ENCODE results near the gene GEMIN5. TPM values are rescaled to one million over a fixed set of nuclear protein-coding genes. Genes with fewer than 3 reads are reported as not detected.

GEMIN5 gene
- total RNA-seq, 1 experiment from 2014 or later = 35.8 TPM

DNA sequence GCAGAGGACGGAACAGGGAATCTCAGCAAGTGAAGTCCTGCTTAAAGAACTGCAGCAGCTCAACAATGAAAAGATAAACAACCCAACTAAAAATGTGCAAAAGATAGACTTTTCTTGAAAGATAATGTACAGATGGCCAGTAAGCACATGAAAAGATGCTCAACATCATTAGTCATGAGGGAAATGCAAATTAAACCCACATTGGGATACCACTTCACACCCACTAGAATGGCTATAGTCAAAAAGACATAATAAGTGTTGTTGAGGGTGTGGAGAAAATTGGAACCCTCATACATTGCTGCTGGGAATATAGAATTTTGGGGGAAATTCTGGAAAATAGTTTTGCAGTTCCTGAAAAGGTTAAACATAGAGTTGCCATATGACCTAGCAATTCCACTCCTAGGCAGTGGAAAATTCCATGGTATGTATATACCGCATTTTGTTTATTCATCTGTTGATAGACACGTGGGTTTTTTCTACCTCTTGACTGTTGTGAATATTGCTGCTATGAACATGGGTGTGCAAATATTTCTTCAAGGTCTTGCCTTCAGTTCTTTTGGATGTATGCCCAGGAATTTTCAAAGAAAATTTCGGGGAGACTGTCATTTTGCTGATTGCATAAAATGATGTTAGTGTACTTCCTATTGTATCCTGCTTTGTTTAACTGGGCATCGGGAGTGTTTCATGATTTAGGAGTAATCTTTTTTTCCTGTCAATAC is 72.4 kb downstream of the GEMIN5 start:
- no peak overlapping the region for H3K18ac ChIP-seq (ENCODE audit: insufficient read length, low read depth, low read length)
- no CpG with 5 or more reads among the region's 5 CpGs for WGBS (ENCODE audit: extremely low coverage, insufficient read length, low lambda C conversion rate)
- H3K4me1 Mint-ChIP-seq = peaks cover 5% of the 10 kb centered on the region in 2 experiments
- no peak overlapping the region for H3K56ac ChIP-seq (ENCODE audit: insufficient read length, low read depth, low read length)
- H3K9ac ChIP-seq (ENCODE audit: extremely low read depth, insufficient read length, low read length) = no peak overlapping the region
- no peak overlapping the region for H3K4me2 ChIP-seq (ENCODE audit: insufficient read depth, insufficient read length, low read length)
- H3K23me2 ChIP-seq (ENCODE audit: insufficient read length, low read depth, low read length, poor library complexity, severe bottlenecking) = no peaks in the 10 kb centered on the region
- no peak overlapping the region for H2BK5ac ChIP-seq (ENCODE audit: insufficient read length, low read length)
- TF ChIP-seq CTCF (conservative IDR thresholded peaks at IDR 0.05) = no peak
- H3K79me1 ChIP-seq (ENCODE audit: insufficient read depth, low read depth, low read length, poor library complexity, severe bottlenecking) = peaks cover 5% of the 10 kb centered on the region
- H4K5ac ChIP-seq (ENCODE audit: insufficient read length, low read depth, low read length) = no peak overlapping the region
- no peak overlapping the region for H3K23ac ChIP-seq (ENCODE audit: insufficient read length, low read depth, low read length)
- H2BK12ac ChIP-seq (ENCODE audit: insufficient read length, low read depth, low read length) = no peak overlapping the region
- no peaks in the 10 kb centered on the region for H3K9me3 Mint-ChIP-seq
- H3K9me3 ChIP-seq (ENCODE audit: control insufficient read depth, low read depth, low read length) = no peaks in the 10 kb centered on the region
- no peaks in the 10 kb centered on the region for H3K27me3 ChIP-seq (ENCODE audit: insufficient read depth, low read length)
- no peaks in the 10 kb centered on the region for H4K20me1 ChIP-seq (ENCODE audit: control insufficient read depth, insufficient read depth, insufficient read length)
- no peak overlapping the region for H2AFZ ChIP-seq (ENCODE audit: low read length)
- DNase-seq = no peak
- no peak overlapping the region for H3K4me3 Mint-ChIP-seq
- H3K27ac ChIP-seq (ENCODE audit: insufficient read length, low read depth, low read length) = no peak overlapping the region
- no peak overlapping the region for H4K8ac ChIP-seq (replicated peaks; ENCODE audit: insufficient read length, low read depth, low read length)
- H3K14ac ChIP-seq (ENCODE audit: insufficient read depth, low read length) = no peak overlapping the region
- no peak overlapping the region for H3K27ac Mint-ChIP-seq
- H3K36me3 Mint-ChIP-seq (ENCODE audit: insufficient read depth in 1 of 3, low read depth in 3 of 3) = peaks cover 28 to 59% (median 58%) of the 10 kb centered on the region in 3 experiments
- H2BK20ac ChIP-seq (ENCODE audit: low read depth, low read length, poor library complexity, severe bottlenecking) = no peak overlapping the region
- no peak overlapping the region for H2BK15ac ChIP-seq (ENCODE audit: low read depth, low read length)
- no peak overlapping the region for H3K4ac ChIP-seq (ENCODE audit: low read depth, low read length)
- peaks cover 12% of the 10 kb centered on the region for H3K79me2 ChIP-seq (ENCODE audit: insufficient read depth, low read length)
- H3K27me3 Mint-ChIP-seq (ENCODE audit: low read depth) = no peaks in the 10 kb centered on the region; the same call in 1 of the 2 replicates
- H2AK5ac ChIP-seq (ENCODE audit: insufficient read length, low read length) = no peak overlapping the region
- no peaks in the 10 kb centered on the region for H3K4me1 ChIP-seq (ENCODE audit: insufficient read depth, low read length)
- no peak overlapping the region for H3T11ph ChIP-seq (ENCODE audit: low read length)
- H4K91ac ChIP-seq (ENCODE audit: insufficient read length, low read depth, low read length) = no peak overlapping the region
- H2BK120ac ChIP-seq (ENCODE audit: low read depth, low read length, poor library complexity, severe bottlenecking) = no peak overlapping the region
